Erythroblast (primary cell): Measurements from ENCODE around the gene TGFA.

ENCODE experiments used
- GATA1 ChIP-seq: IDR thresholded peaks from 2 replicates; pipeline ENCODE4 v1.6.1; 2011; ENCODE audit warnings: low read depth, mild to moderate bottlenecking, control low read depth, low read length, moderate library complexity
- POLR2A ChIP-seq: IDR thresholded peaks from 2 replicates; pipeline ENCODE4 v1.6.1; 2011; ENCODE audit warnings: mild to moderate bottlenecking, low read length

DNA sequence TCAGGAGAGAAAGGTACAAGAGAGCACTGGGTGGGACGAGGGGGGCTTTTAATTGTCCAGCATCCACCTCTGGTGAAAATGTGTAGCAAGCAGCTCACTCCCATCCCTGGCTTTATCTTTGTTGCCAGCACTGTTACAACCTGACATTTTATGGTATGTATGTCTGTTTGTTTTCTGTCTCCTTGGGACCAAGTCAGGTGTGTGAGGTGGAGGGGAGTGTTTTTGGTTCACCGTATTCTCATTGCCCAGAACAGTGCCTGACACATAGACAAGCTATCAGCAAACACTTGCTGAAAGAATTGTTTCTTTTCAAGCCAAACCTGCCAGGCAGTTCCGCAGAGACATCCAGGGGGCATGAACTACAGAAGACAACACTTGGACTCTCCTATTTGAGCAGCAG is 24.7 kb downstream of the TGFA start:
- TF ChIP-seq POLR2A, result no peak
- no peak for TF ChIP-seq GATA1
